ENCODE results near the gene NEDD4L. TPM values are rescaled to one million over a fixed set of nuclear protein-coding genes. Genes with fewer than 3 reads are reported as not detected.

The NEDD4L gene
- total and polyA plus RNA-seq, 2 experiments from 2014 or later: 36.2 to 72.3 TPM

GRCh38 chr18:58431215-58431614, 387.2 kb downstream of the NEDD4L start:
- no peaks in the 10 kb centered on the region; the same call in 2 of the 3 replicates for H3K9me3 Mint-ChIP-seq
- H3K36me3 Mint-ChIP-seq (ENCODE audit: low read depth): no peaks in the 10 kb centered on the region
- peak overlapping the region; percentile 63; the same call in 1 of the 2 replicates for H2AFZ ChIP-seq
- no peak for DNase-seq (ENCODE audit: low spot score)
- no peak overlapping the region for H3K4me2 ChIP-seq
- no peaks in the 10 kb centered on the region for H3K79me2 ChIP-seq (replicated peaks; ENCODE audit: insufficient read depth)
- H4K20me1 ChIP-seq (replicated peaks; ENCODE audit: insufficient read depth): no peaks in the 10 kb centered on the region
- TF ChIP-seq, protein P1, sequence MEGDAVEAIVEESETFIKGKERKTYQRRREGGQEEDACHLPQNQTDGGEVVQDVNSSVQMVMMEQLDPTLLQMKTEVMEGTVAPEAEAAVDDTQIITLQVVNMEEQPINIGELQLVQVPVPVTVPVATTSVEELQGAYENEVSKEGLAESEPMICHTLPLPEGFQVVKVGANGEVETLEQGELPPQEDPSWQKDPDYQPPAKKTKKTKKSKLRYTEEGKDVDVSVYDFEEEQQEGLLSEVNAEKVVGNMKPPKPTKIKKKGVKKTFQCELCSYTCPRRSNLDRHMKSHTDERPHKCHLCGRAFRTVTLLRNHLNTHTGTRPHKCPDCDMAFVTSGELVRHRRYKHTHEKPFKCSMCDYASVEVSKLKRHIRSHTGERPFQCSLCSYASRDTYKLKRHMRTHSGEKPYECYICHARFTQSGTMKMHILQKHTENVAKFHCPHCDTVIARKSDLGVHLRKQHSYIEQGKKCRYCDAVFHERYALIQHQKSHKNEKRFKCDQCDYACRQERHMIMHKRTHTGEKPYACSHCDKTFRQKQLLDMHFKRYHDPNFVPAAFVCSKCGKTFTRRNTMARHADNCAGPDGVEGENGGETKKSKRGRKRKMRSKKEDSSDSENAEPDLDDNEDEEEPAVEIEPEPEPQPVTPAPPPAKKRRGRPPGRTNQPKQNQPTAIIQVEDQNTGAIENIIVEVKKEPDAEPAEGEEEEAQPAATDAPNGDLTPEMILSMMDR (conservative IDR thresholded peaks at IDR 0.05; ENCODE audit: low read depth in 2 of 2): no peak
- TF ChIP-seq REST (IDR thresholded peaks at IDR 0.05; ENCODE audit: unreplicated experiment): no peak
- no peak for TF ChIP-seq EZH2phosphoT487 (IDR thresholded peaks at IDR 0.05; ENCODE audit: unreplicated experiment)
- no peak for TF ChIP-seq EZH2 (IDR thresholded peaks at IDR 0.05; ENCODE audit: low read depth, unreplicated experiment)
- TF ChIP-seq ZNF462 (CRISPR knock-in tag; IDR thresholded peaks at IDR 0.05): no peak
- no peak for TF ChIP-seq ZNF331 (CRISPR knock-in tag; IDR thresholded peaks at IDR 0.05; ENCODE audit: low read depth)
- no peak for TF ChIP-seq CREB1 (CRISPR knock-in tag; IDR thresholded peaks at IDR 0.05; ENCODE audit: low read depth)
- no peak for TF ChIP-seq ZNF114 (CRISPR knock-in tag; IDR thresholded peaks at IDR 0.05)
- TF ChIP-seq ETS1 (IDR thresholded peaks at IDR 0.05): no peak
- TF ChIP-seq NANOG (IDR thresholded peaks at IDR 0.05; ENCODE audit: borderline replicate concordance): no peak
- H3K4me3 ChIP-seq: no peak overlapping the region
- H3K27ac Mint-ChIP-seq: no peak overlapping the region
- no peaks in the 10 kb centered on the region for H3F3A ChIP-seq (replicated peaks; ENCODE audit: low read depth)
- no peaks in the 10 kb centered on the region; the same call in 1 of the 2 replicates for H3K4me1 ChIP-seq (ENCODE audit: insufficient read depth)
- no peak overlapping the region for H3K4me3 Mint-ChIP-seq
- no peaks in the 10 kb centered on the region for H3K9me2 ChIP-seq (ENCODE audit: insufficient read depth)
- H3K27me3 Mint-ChIP-seq (ENCODE audit: insufficient read depth, low read depth, poor library complexity): peaks cover 5% of the 10 kb centered on the region
- H3K27me3 ChIP-seq (ENCODE audit: insufficient read depth): no peaks in the 10 kb centered on the region
- no peak overlapping the region for H3K27ac ChIP-seq (ENCODE audit: low read depth)
- no peaks in the 10 kb centered on the region for H3K36me3 ChIP-seq (ENCODE audit: insufficient read depth)
- peaks cover 13% of the 10 kb centered on the region for H3K4me1 Mint-ChIP-seq
- no peak for ATAC-seq
